Heart left ventricle (tissue), 13 donors: Measurements from ENCODE around the gene KCNN3.

ENCODE experiments used
- CTCF ChIP-seq, 12 donors: fragments of 200-600 bp; sonication (generic) in 4 of 12; IDR thresholded peaks; one replicate each; pipeline versions ENCODE4 v1.5.0 to v1.8.0; 2018 to 2022; ENCODE audit warnings: antibody characterized with exemption in 12 of 12, mild to moderate bottlenecking in 5 of 12
- POLR2A ChIP-seq, 2 donors: fragments of 450-650 bp; IDR thresholded peaks; one replicate each; pipeline ENCODE4 v1.6.1; 2017; ENCODE audit warnings: antibody characterized with exemption in 2 of 2, mild to moderate bottlenecking in 2 of 2, moderate library complexity in 2 of 2
- donor health status: ischemic (EF 13 %, LVEDD 7.1; RV severe dilation, severe dysfunction).
- donor health status: DM: no; HTN: yes; CAD: no.
- donor health status: DM: no; HTN: no; CAD: no.
- donor health status: ischemic (EF 25% LVEDD 6.9; RV normal size, moderate dysfunction).
- donor health status: ischemic (EF 25% LVEDD 5.7; RV mildly dilated, moderate dysfunction).
- donor health status: ischemic (EF 35%, LVEDD 5.7; RV mildly dilated, moderate dysfunction).
- donor health status: nonischemic (EF 11% LVEDD 7.7; RV severe dilation, severe dysfunction).
- donor health status: DM: yes; HTN: yes; CAD: no.
- donor health status: PGD.
- donor health status: ischemic (EF 29% LVEDD 5.4; RV normal size, mild dysfunction).
- donor health status: nonischemic (EF 23%, LVEDD 6.1; RV moderate dilation, normal function).

GRCh38 chr1:154703170-154703569 lies 166.9 kb downstream of the KCNN3 start:
- TF ChIP-seq CTCF (IDR thresholded peaks at IDR 0.05) (no peak), POLR2A (IDR thresholded peaks at IDR 0.05) (no peak)
